Neural cell (in vitro differentiated cells): ENCODE results near the gene PON3.

Experiments
- EP300 ChIP-seq: fragments of 450-650 bp; conservative IDR thresholded peaks from 2 replicates; pipeline ENCODE4 v1.6.1; 2014; ENCODE audit warnings: antibody characterized with exemption, mild to moderate bottlenecking, moderate library complexity; ENCODE audit not compliant: poor library complexity, severe bottlenecking
- EZH2 ChIP-seq: fragments of 200-600, 300-800 bp; shearing (Covaris generic), sonication (generic); IDR thresholded peaks from 2 replicates; pipeline ENCODE4 v1.6.1; 2014; ENCODE audit warnings: antibody characterized with exemption, low read length, borderline replicate concordance, mild to moderate bottlenecking; ENCODE audit not compliant: insufficient read depth, poor library complexity, severe bottlenecking
- POLR2AphosphoS5 ChIP-seq: IDR thresholded peaks from 2 replicates; pipeline ENCODE4 v1.6.1; 2012
- RAD21 ChIP-seq: fragments of 450-650 bp; conservative IDR thresholded peaks from 2 replicates; pipeline ENCODE4 v1.6.1; 2014; ENCODE audit warnings: antibody characterized with exemption, mild to moderate bottlenecking, moderate library complexity
- SMC3 ChIP-seq: fragments of 450-650 bp; conservative IDR thresholded peaks from 2 replicates; pipeline ENCODE4 v1.6.1; 2014; ENCODE audit warnings: antibody characterized with exemption, mild to moderate bottlenecking, moderate library complexity; ENCODE audit not compliant: poor library complexity
- TF ChIP-seq, protein P1 (sequence below): fragments of 450-650 bp; IDR thresholded peaks from 2 replicates; pipeline ENCODE4 v1.5.1; 2014; ENCODE audit warnings: antibody characterized with exemption, mild to moderate bottlenecking, moderate library complexity; ENCODE audit not compliant: poor library complexity, severe bottlenecking
- TF ChIP-seq, protein P2 (sequence below): IDR thresholded peaks from 2 replicates; pipeline ENCODE4 v1.6.1; 2012; ENCODE audit warnings: borderline replicate concordance

DNA sequence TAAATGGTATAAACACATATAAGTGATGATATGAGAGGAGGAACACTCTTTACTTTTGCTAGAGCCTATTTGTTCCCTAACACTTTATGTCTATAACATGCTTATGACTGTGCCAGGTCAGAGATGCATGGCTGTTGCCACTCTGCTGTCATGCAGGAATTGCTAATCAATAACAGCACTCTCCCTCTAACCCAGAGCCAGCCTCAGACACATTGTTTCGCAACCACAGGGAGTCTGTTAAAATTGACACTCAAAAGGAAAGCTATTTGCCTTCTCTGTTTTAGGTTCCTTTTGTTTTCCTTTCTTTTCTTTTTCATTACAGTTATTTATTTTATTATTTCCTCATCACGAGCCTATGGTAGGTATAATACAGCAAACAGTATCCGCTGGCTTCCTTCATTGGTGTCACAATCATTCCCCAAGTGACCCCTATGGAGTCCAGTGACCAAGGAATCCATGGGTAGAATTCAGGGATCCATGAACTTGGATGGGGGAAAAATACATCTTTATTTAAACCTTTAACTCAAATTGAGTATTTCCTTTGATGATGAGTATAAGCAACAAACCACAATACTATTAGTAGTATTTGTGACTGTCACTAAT is 31.8 kb upstream of the PON3 start:
- no peak for TF ChIP-seq EZH2
- TF ChIP-seq, protein P1, sequence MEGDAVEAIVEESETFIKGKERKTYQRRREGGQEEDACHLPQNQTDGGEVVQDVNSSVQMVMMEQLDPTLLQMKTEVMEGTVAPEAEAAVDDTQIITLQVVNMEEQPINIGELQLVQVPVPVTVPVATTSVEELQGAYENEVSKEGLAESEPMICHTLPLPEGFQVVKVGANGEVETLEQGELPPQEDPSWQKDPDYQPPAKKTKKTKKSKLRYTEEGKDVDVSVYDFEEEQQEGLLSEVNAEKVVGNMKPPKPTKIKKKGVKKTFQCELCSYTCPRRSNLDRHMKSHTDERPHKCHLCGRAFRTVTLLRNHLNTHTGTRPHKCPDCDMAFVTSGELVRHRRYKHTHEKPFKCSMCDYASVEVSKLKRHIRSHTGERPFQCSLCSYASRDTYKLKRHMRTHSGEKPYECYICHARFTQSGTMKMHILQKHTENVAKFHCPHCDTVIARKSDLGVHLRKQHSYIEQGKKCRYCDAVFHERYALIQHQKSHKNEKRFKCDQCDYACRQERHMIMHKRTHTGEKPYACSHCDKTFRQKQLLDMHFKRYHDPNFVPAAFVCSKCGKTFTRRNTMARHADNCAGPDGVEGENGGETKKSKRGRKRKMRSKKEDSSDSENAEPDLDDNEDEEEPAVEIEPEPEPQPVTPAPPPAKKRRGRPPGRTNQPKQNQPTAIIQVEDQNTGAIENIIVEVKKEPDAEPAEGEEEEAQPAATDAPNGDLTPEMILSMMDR, result no peak
- TF ChIP-seq SMC3, result no peak
- TF ChIP-seq, protein P2, sequence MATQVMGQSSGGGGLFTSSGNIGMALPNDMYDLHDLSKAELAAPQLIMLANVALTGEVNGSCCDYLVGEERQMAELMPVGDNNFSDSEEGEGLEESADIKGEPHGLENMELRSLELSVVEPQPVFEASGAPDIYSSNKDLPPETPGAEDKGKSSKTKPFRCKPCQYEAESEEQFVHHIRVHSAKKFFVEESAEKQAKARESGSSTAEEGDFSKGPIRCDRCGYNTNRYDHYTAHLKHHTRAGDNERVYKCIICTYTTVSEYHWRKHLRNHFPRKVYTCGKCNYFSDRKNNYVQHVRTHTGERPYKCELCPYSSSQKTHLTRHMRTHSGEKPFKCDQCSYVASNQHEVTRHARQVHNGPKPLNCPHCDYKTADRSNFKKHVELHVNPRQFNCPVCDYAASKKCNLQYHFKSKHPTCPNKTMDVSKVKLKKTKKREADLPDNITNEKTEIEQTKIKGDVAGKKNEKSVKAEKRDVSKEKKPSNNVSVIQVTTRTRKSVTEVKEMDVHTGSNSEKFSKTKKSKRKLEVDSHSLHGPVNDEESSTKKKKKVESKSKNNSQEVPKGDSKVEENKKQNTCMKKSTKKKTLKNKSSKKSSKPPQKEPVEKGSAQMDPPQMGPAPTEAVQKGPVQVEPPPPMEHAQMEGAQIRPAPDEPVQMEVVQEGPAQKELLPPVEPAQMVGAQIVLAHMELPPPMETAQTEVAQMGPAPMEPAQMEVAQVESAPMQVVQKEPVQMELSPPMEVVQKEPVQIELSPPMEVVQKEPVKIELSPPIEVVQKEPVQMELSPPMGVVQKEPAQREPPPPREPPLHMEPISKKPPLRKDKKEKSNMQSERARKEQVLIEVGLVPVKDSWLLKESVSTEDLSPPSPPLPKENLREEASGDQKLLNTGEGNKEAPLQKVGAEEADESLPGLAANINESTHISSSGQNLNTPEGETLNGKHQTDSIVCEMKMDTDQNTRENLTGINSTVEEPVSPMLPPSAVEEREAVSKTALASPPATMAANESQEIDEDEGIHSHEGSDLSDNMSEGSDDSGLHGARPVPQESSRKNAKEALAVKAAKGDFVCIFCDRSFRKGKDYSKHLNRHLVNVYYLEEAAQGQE, result no peak
- no peak for TF ChIP-seq POLR2AphosphoS5
- TF ChIP-seq EP300, result no peak
- no peak for TF ChIP-seq RAD21
